Cerebellar nuclear complex (tissue), 1 donor: ENCODE data around the gene THAP4.
"Not testable (repeated sequence)": the region's sequence is repeated elsewhere in the genome, so short reads cannot be mapped to it uniquely, and the experiment has no call there.

Experiments
- DNase-seq, 2 experiments: peaks; one replicate each; lab custom pipeline; 2025; lab: John Stamatoyannopoulos, UW

THAP4 gene

GRCh38 chr2:241665731-241666440 is 28.9 kb upstream of the THAP4 start:
- no peak for DNase-seq

- not testable (repeated sequence) for DNase-seq
Measured at GRCh38 chr2:241662731-241663130, 25.8 kb upstream of the THAP4 start.

- DNase-seq: no peak
Measured at GRCh38 chr2:241660593-241661213, 23.7 kb upstream of the THAP4 start.

- peak; percentile 7 to 10 for DNase-seq
Measured at GRCh38 chr2:241659150-241659739, 22.3 kb upstream of the THAP4 start.

- no peak for DNase-seq
Measured at GRCh38 chr2:241658296-241658695, 21.3 kb upstream of the THAP4 start.

- DNase-seq: no peak
Measured at GRCh38 chr2:241657786-241658254, 20.9 kb upstream of the THAP4 start.

- DNase-seq: no peak
Measured at GRCh38 chr2:241656190-241656741, 19.3 kb upstream of the THAP4 start.

GRCh38 chr2:241655516-241656189 is 18.7 kb upstream of the THAP4 start:
- DNase-seq: no peak

GRCh38 chr2:241654551-241654950 is 17.6 kb upstream of the THAP4 start:
- no peak for DNase-seq

GRCh38 chr2:241653210-241653750 is 16.3 kb upstream of the THAP4 start:
- DNase-seq: no peak

GRCh38 chr2:241652722-241653121 is 15.8 kb upstream of the THAP4 start:
- no peak for DNase-seq

GRCh38 chr2:241652142-241652541 is 15.2 kb upstream of the THAP4 start:
- DNase-seq: no peak

- no peak for DNase-seq
Measured at GRCh38 chr2:241649927-241650326, 13.0 kb upstream of the THAP4 start.

GRCh38 chr2:241649404-241649803 is 12.4 kb upstream of the THAP4 start:
- DNase-seq: no peak

GRCh38 chr2:241648453-241648852 is 11.5 kb upstream of the THAP4 start:
- no peak for DNase-seq

- DNase-seq: no peak
Measured at GRCh38 chr2:241645915-241646645, 9.1 kb upstream of the THAP4 start.

GRCh38 chr2:241645056-241645914 is 8.3 kb upstream of the THAP4 start:
- DNase-seq: no peak

GRCh38 chr2:241641631-241642030 is 4.7 kb upstream of the THAP4 start:
- no peak for DNase-seq

GRCh38 chr2:241640165-241640795 is 3.3 kb upstream of the THAP4 start:
- no peak for DNase-seq

- DNase-seq: no peak
Measured at GRCh38 chr2:241639385-241639784, 2.4 kb upstream of the THAP4 start.
